Mesothelial cell of epicardium (in vitro differentiated cells): ENCODE measurements around the gene DNM3. TPM values are rescaled to one million over a fixed set of nuclear protein-coding genes. Genes with fewer than 3 reads are reported as not detected.

ENCODE experiments used
- DNase-seq, 2 experiments: peaks; one replicate each; pipeline ENCODE4 v3.0.0; 2021; ENCODE audit warnings: low spot score in 2 of 2; ENCODE audit not compliant: unreplicated experiment in 2 of 2
- H3K27ac Mint-ChIP-seq: 2 replicates; pipeline ENCODE4 v1.8.0; 2021; ENCODE audit warnings: mixed read lengths
- H3K27me3 Mint-ChIP-seq: 2 replicates; pipeline ENCODE4 v1.8.0; 2021; ENCODE audit warnings: low read depth, mixed read lengths
- H3K36me3 Mint-ChIP-seq: 2 replicates; pipeline ENCODE4 v1.8.0; 2021; ENCODE audit warnings: mixed read lengths
- H3K4me1 Mint-ChIP-seq: 2 replicates; pipeline ENCODE4 v1.8.0; 2021; ENCODE audit warnings: mixed read lengths
- H3K4me3 Mint-ChIP-seq: 2 replicates; pipeline ENCODE4 v1.8.0; 2021; ENCODE audit warnings: mild to moderate bottlenecking, moderate library complexity, mixed read lengths
- H3K9me3 Mint-ChIP-seq: 2 replicates; pipeline ENCODE4 v1.8.0; 2021; ENCODE audit warnings: mixed read lengths
- total RNA-seq: library from RNA; stranded (reverse); gene quantifications from 3 replicates; pipeline ENCODE4 v1.2.1, GENCODE V29; 2021
- TF ChIP-seq, protein P1 (sequence below): fragments of 200-600 bp; sonication (generic); IDR thresholded peaks from one replicate; pipeline ENCODE4 v1.5.0; 2021; ENCODE audit warnings: antibody characterized with exemption; ENCODE audit not compliant: unreplicated experiment

Gene DNM3
- total RNA-seq, 1 donor from 2014 or later = 5.0 TPM

DNA sequence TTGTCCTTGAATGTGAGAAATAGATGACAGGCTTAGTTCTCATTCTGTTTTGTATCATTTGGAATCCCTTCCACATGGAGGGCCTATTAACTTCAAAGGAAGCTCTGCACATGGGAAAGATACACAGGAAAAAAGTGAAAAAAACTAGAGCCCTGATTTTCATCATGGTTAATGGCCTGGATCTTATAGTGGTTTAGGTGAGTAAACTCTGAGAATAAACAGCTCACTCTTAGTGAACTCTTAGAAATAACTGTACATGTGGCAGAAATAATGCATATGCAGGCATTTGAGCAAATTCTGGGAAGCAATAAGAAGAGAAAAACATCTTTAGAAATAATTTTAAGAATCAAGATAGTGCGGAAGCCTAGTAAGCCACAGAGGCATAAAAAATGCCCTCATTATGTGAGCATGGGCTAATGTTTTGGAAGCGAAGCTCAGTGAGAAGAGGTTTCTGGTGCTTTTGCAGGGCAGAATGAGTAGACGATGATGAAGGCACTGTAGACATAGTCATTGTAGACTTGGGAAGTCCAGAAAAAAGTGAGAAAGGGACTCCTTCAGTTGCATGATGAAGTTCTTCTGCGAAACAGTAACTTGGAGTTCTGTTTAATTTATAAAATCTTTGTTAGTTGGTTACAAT, 279.9 kb downstream of the DNM3 start:
- Mint-ChIP-seq H3K4me3 (no peak overlapping the region), H3K36me3 (peaks cover 3% of the 10 kb centered on the region), H3K27ac (peak overlapping the region; percentile 54), H3K9me3 (peaks cover 13% of the 10 kb centered on the region), H3K4me1 (peaks cover 30% of the 10 kb centered on the region), H3K27me3 (no peaks in the 10 kb centered on the region)
- TF ChIP-seq, protein P1, sequence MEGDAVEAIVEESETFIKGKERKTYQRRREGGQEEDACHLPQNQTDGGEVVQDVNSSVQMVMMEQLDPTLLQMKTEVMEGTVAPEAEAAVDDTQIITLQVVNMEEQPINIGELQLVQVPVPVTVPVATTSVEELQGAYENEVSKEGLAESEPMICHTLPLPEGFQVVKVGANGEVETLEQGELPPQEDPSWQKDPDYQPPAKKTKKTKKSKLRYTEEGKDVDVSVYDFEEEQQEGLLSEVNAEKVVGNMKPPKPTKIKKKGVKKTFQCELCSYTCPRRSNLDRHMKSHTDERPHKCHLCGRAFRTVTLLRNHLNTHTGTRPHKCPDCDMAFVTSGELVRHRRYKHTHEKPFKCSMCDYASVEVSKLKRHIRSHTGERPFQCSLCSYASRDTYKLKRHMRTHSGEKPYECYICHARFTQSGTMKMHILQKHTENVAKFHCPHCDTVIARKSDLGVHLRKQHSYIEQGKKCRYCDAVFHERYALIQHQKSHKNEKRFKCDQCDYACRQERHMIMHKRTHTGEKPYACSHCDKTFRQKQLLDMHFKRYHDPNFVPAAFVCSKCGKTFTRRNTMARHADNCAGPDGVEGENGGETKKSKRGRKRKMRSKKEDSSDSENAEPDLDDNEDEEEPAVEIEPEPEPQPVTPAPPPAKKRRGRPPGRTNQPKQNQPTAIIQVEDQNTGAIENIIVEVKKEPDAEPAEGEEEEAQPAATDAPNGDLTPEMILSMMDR = no peak
- no peak for DNase-seq

DNA sequence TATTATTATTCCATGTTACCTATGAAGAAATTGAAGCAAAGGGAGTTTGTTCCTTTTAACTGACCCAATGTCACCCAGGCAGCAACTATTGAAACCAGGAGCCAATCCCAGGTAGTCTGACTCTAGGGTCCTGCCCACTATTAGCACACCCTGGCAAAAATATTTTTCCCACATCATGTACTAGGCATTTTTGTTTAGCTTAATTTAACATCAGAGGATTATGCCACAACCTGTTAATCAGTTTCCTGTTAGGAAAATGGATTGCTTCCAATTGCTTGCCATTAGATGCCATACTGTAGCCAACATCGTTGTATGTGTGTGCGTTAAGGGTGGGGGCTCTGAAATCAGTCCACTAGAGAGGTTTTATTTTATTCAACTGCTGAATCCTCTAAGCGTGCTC, 281.1 kb downstream of the DNM3 start:
- TF ChIP-seq, protein P1 = no peak
- H3K4me3 Mint-ChIP-seq = no peak overlapping the region

DNA sequence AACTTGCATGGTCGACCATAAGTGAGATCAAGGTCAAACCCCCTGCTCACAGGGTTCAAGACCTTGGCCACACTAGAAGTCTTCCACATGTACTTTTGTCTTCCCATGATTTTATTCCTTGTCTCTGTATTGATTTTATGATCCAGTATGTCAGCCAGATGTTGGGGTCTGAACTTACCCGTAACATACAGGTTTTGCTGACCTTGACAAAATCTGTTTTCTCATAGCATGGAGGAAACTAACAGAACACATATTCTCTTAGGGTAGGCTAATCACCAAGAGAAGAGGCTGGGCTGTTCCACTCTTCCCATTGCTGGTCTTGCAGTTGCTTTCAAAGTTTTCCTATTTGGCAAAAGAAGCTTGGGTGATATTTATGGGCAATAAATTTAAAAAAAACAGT, 284.0 kb downstream of the DNM3 start:
- TF ChIP-seq, protein P1 = no peak
- H3K36me3 Mint-ChIP-seq = no peaks in the 10 kb centered on the region
- no peak overlapping the region for H3K4me3 Mint-ChIP-seq
- H3K9me3 Mint-ChIP-seq = peaks cover 9% of the 10 kb centered on the region
- H3K27ac Mint-ChIP-seq = no peak overlapping the region
- DNase-seq = no peak
- H3K27me3 Mint-ChIP-seq = no peaks in the 10 kb centered on the region
- peaks cover 26% of the 10 kb centered on the region for H3K4me1 Mint-ChIP-seq

More for the DNA sequence above, 281.1 kb downstream of the DNM3 start:
- DNase-seq = no peak
- Mint-ChIP-seq H3K36me3 (peaks cover 3% of the 10 kb centered on the region), H3K9me3 (peaks cover 12% of the 10 kb centered on the region), H3K27me3 (no peaks in the 10 kb centered on the region), H3K27ac (no peak overlapping the region), H3K4me1 (peaks cover 30% of the 10 kb centered on the region)

- Mint-ChIP-seq H3K36me3 (no peaks in the 10 kb centered on the region), H3K27me3 (no peaks in the 10 kb centered on the region), H3K4me3 (no peak overlapping the region), H3K9me3 (peaks cover 9% of the 10 kb centered on the region), H3K27ac (no peak overlapping the region), H3K4me1 (peaks cover 19% of the 10 kb centered on the region)
- DNase-seq = no peak
- TF ChIP-seq, protein P1 = no peak
Observed at GRCh38 chr1:172125812-172126430, 284.6 kb downstream of the DNM3 start.

GRCh38 chr1:172132836-172133235, 291.5 kb downstream of the DNM3 start:
- no peaks in the 10 kb centered on the region for H3K27me3 Mint-ChIP-seq
- no peak overlapping the region for H3K27ac Mint-ChIP-seq
- no peaks in the 10 kb centered on the region for H3K36me3 Mint-ChIP-seq
- DNase-seq = no peak
- H3K4me1 Mint-ChIP-seq = peaks cover 22% of the 10 kb centered on the region
- no peak overlapping the region for H3K4me3 Mint-ChIP-seq
- TF ChIP-seq, protein P1 = no peak
- peaks cover 19% of the 10 kb centered on the region for H3K9me3 Mint-ChIP-seq
